MM.1S (cell line): ENCODE measurements around the gene HDAC10.

Experiments
- DNase-seq: peaks from one replicate; pipeline ENCODE4 v3.0.0-alpha.2; 2015
- H2AFZ ChIP-seq: fragments of 300-600 bp; sonication (generic); 2 replicates; pipeline ENCODE4 v1.6.0; 2016; ENCODE audit warnings: antibody characterized with exemption, low read length
- H3F3A ChIP-seq: fragments of 300-600 bp; sonication (generic); 2 replicates; pipeline ENCODE4 v1.6.1; 2016; ENCODE audit warnings: mild to moderate bottlenecking, antibody characterized with exemption, low read length, moderate library complexity, mixed read lengths; ENCODE audit not compliant: insufficient read depth
- H3K27ac ChIP-seq: fragments of 300-600 bp; sonication (generic); 2 replicates; pipeline ENCODE4 v1.5.1; 2016; ENCODE audit warnings: mild to moderate bottlenecking, low read length
- H3K27me3 ChIP-seq: fragments of 300-600 bp; sonication (generic); replicated peaks from 2 replicates; pipeline ENCODE4 v1.6.0; 2016; ENCODE audit warnings: low read length; ENCODE audit not compliant: insufficient read depth
- H3K36me3 ChIP-seq: fragments of 300-600 bp; sonication (generic); replicated peaks from 2 replicates; pipeline ENCODE4 v1.6.1; 2016; ENCODE audit warnings: mild to moderate bottlenecking, low read length, mixed read lengths; ENCODE audit not compliant: insufficient read depth
- H3K4me1 ChIP-seq: fragments of 300-600 bp; sonication (generic); 2 replicates; pipeline ENCODE4 v1.6.1; 2016; ENCODE audit warnings: low read length, mixed read lengths
- H3K4me2 ChIP-seq: fragments of 300-600 bp; sonication (generic); 2 replicates; pipeline ENCODE4 v1.6.0; 2016; ENCODE audit warnings: low read depth, low read length
- H3K4me3 ChIP-seq: fragments of 300-600 bp; sonication (generic); 2 replicates; pipeline ENCODE4 v1.5.1; 2016; ENCODE audit warnings: low read length, mixed read lengths
- H3K79me2 ChIP-seq: fragments of 300-600 bp; sonication (generic); 2 replicates; pipeline ENCODE4 v1.6.1; 2016; ENCODE audit warnings: mixed run types, low read length, mixed read lengths
- H3K9ac ChIP-seq: fragments of 300-600 bp; sonication (generic); 2 replicates; pipeline ENCODE4 v1.6.1; 2016; ENCODE audit warnings: low read length, mixed read lengths
- H3K9me2 ChIP-seq: fragments of 300-600 bp; sonication (generic); replicated peaks from 2 replicates; pipeline ENCODE4 v1.6.1; 2016; ENCODE audit warnings: mild to moderate bottlenecking, low read length, mixed read lengths; ENCODE audit not compliant: insufficient read depth
- H3K9me3 ChIP-seq: fragments of 300-600 bp; sonication (generic); replicated peaks from 2 replicates; pipeline ENCODE4 v1.6.1; 2016; ENCODE audit warnings: mild to moderate bottlenecking, low read length, mixed read lengths; ENCODE audit not compliant: insufficient read depth
- H4K20me1 ChIP-seq: fragments of 300-600 bp; sonication (generic); 2 replicates; pipeline ENCODE4 v1.6.1; 2016; ENCODE audit warnings: mild to moderate bottlenecking, low read length, moderate library complexity, mixed read lengths; ENCODE audit not compliant: insufficient read depth
- CTCF ChIP-seq: fragments of 300-600 bp; sonication (generic); IDR thresholded peaks from 2 replicates; pipeline ENCODE4 v1.5.1; 2016; ENCODE audit warnings: antibody characterized with exemption, low read length, mixed read lengths
- EZH2 ChIP-seq: fragments of 300-600 bp; sonication (generic); optimal IDR thresholded peaks from 2 replicates; pipeline ENCODE3; 2017; ENCODE audit warnings: low read depth, mild to moderate bottlenecking, antibody characterized with exemption, low read length, mixed read lengths
- EZH2phosphoT487 ChIP-seq: fragments of 300-600 bp; sonication (generic); IDR thresholded peaks from 2 replicates; pipeline ENCODE4 v1.6.1; 2018; ENCODE audit warnings: antibody characterized with exemption, low read length

HDAC10 gene

GRCh38 chr22:50226063-50226874, 24.8 kb downstream of the HDAC10 start:
- Histone ChIP-seq H3K4me2 (no peak overlapping the region), H3K9me3 (no peaks in the 10 kb centered on the region), H3K27ac (no peak overlapping the region), H3F3A (no peaks in the 10 kb centered on the region), H3K4me1 (no peaks in the 10 kb centered on the region), H4K20me1 (no peaks in the 10 kb centered on the region), H3K9me2 (no peaks in the 10 kb centered on the region), H3K4me3 (no peak overlapping the region), H2AFZ (no peak overlapping the region), H3K27me3 (no peaks in the 10 kb centered on the region), H3K36me3 (no peaks in the 10 kb centered on the region), H3K79me2 (0 out of 2 replicates have a peak, but pooled peaks cover 5% of the 10 kb centered on the region), H3K9ac (no peak overlapping the region)
- DNase-seq = no peak
- TF ChIP-seq CTCF = no peak
- TF ChIP-seq EZH2phosphoT487 = no peak
- TF ChIP-seq EZH2 = no peak

GRCh38 chr22:50225200-50225969, 25.7 kb downstream of the HDAC10 start:
- H4K20me1 ChIP-seq = no peaks in the 10 kb centered on the region
- DNase-seq = no peak
- no peaks in the 10 kb centered on the region for H3F3A ChIP-seq
- H3K79me2 ChIP-seq = 0 out of 2 replicates have a peak, but pooled peaks cover 5% of the 10 kb centered on the region
- H3K27me3 ChIP-seq = no peaks in the 10 kb centered on the region
- no peaks in the 10 kb centered on the region for H3K4me1 ChIP-seq
- no peak overlapping the region for H3K4me2 ChIP-seq
- no peak overlapping the region for H3K4me3 ChIP-seq
- no peaks in the 10 kb centered on the region for H3K36me3 ChIP-seq
- H3K27ac ChIP-seq = no peak overlapping the region
- H3K9ac ChIP-seq = no peak overlapping the region
- TF ChIP-seq EZH2 (no peak), EZH2phosphoT487 (no peak), CTCF (no peak)
- no peaks in the 10 kb centered on the region for H3K9me3 ChIP-seq
- no peak overlapping the region for H2AFZ ChIP-seq
- H3K9me2 ChIP-seq = no peaks in the 10 kb centered on the region

- Histone ChIP-seq H3K27ac (no peak overlapping the region), H3K9ac (no peak overlapping the region), H3K9me3 (no peaks in the 10 kb centered on the region), H3K36me3 (no peaks in the 10 kb centered on the region), H3K4me1 (no peaks in the 10 kb centered on the region), H3K27me3 (no peaks in the 10 kb centered on the region), H2AFZ (no peak overlapping the region), H3K4me2 (no peak overlapping the region), H3K79me2 (no peaks in the 10 kb centered on the region), H4K20me1 (no peaks in the 10 kb centered on the region), H3F3A (no peaks in the 10 kb centered on the region), H3K9me2 (no peaks in the 10 kb centered on the region), H3K4me3 (no peak overlapping the region)
- no peak for TF ChIP-seq CTCF
- no peak for DNase-seq
Observed at GRCh38 chr22:50224071-50224470, 27.0 kb downstream of the HDAC10 start.
